Measurements from ENCODE around the gene FAM184B. TPM values are rescaled to one million over a fixed set of nuclear protein-coding genes. Genes with fewer than 3 reads are reported as not detected.
"Not testable (repeated sequence)": the region's sequence is repeated elsewhere in the genome, so short reads cannot be mapped to it uniquely, and the experiment has no call there.

Gene FAM184B
- polyA plus RNA-seq, 3 donors = 0.40 to 0.61 (median 0.42) TPM

DNA sequence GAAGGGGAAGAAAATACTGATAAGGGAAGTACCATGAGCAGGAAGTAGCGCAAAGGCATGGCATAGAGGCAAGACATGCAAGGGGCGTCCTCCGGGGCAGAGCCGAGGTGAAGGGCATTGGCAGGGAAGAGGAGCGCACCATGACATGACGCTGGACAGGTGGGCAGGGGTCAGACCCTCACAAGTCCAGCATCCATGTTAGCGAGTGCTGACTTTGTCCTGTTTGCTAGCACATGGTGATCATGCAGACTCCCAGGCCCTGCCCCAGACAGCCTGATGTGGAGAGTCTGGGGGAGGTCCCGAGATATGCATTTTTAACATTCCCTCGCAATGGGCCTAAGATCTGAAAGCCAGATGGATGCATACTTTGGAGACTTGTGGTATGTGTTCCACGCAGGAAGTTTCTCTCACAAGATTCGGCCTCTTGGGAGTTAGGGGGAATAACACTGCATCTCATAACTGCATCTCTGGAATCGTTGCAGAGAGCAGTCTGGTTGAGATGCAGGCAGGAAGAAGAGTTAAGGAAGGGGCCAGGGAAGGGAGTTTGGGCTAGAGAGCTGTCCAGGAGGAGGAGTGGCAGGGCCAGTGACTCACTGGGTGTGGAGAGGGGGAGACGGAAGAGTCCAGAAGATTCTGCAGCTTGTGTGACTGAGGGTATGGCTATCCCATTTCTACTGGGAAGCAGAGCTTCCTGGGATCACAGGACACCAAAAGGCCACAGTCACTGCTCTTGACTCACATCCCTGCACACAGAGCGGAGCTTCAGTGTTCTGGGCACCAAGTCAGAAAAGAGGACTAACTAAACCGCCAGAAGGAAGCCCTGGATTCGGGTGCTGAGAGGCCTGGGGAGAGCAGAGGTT lies 59.7 kb downstream of the FAM184B start:
- no peak for DNase-seq (ENCODE audit: low read depth in 3 of 3, low spot score in 2 of 3)

GRCh38 chr4:17719106-17719505 lies 62.3 kb downstream of the FAM184B start:
- DNase-seq (ENCODE audit: low read depth in 3 of 3, low spot score in 2 of 3) = no peak

DNA sequence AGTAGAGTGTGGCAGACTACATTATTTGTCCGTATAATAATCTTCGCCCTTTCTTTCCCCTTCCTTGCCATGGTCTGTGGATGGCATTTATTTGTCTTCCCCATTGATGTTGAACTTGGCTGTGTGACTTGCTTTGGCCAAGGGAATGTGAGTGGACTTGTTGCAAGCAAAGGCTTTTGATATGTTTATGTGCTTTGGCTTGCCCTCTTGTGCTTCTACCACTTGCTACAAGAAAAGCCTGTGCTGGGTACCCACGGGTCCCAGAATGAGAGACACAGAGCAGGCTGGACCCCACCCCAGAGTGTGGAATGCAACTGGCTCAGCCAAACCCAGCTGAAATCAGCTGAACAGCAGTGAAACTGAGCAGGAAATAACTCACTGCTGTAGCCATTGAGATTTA lies 63.0 kb downstream of the FAM184B start:
- DNase-seq (ENCODE audit: low read depth in 3 of 3, low spot score in 2 of 3) = no peak

DNA sequence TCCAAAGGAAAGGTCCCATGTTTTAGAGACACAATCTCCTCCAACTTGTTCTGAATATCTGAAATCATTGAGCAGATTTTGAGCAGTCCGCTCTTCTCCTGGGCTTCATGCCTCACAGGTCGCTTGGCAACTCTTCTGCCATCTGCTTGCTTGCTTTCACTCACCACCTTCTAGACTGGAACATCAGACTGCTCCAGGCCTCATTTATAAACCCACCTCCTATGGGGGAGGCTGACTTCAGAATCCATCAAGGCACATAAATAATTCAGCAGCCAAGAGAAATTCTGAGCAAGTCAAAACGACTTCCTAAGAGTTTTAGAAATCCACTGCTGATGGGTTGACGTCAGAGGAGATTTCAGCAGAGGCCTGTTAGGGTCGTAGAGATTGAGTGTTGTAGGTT lies 64.1 kb downstream of the FAM184B start:
- no peak for DNase-seq (ENCODE audit: low read depth in 3 of 3, low spot score in 2 of 3)

GRCh38 chr4:17715511-17715910 lies 65.9 kb downstream of the FAM184B start:
- DNase-seq (ENCODE audit: low read depth in 3 of 3, low spot score in 2 of 3) = no peak

DNA sequence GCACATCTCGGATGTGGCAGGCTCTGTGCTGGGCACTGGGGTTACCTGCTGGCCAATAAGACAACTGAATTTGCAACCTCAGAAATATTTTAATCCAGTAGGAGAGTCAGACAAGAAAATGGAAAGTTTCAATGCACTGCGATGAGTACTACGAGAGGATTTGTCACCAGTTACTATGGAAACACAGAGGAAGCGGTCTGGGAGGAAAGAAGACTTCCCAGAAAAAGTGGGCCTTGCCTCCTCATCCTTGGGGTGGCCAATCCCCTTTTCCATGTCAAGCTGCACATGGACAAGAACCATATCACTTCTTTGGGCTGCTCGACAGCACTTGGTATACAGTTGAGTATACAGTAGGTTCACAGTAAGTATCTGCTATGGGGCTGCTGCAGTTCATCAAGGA lies 67.6 kb downstream of the FAM184B start:
- DNase-seq (ENCODE audit: low read depth in 3 of 3, low spot score in 2 of 3) = no peak

- no peak for DNase-seq (ENCODE audit: low read depth in 3 of 3, low spot score in 2 of 3)
Observed at GRCh38 chr4:17712166-17712565, 69.3 kb downstream of the FAM184B start.

DNA sequence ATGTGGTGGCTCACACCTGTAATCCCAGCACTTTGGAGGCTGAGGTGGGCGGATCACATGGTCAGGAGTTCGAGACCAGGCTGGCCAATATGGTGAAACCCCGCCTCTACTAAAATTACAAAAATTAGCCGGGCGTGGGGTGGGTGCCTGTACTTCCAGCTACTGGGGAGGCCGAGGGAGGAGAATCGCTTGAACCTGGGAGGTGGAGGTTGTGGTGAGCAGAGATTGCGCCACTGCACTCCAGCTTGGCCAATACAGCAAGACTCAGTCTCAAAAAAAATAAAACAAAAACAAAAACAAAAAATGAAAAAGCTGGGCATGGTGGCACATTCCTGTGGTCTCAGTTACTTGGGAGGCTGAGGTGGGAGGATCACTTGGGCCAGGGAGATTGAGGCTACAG lies 70.2 kb downstream of the FAM184B start:
- not testable (repeated sequence) for DNase-seq (ENCODE audit: low read depth in 3 of 3, low spot score in 2 of 3)

GRCh38 chr4:17709763-17710068 lies 71.7 kb downstream of the FAM184B start:
- no peak for DNase-seq (ENCODE audit: low read depth in 3 of 3, low spot score in 2 of 3)

- no peak for DNase-seq (ENCODE audit: low read depth in 3 of 3, low spot score in 2 of 3)
Observed at GRCh38 chr4:17708992-17709762, 72.2 kb downstream of the FAM184B start.

GRCh38 chr4:17707671-17708070 lies 73.8 kb downstream of the FAM184B start:
- no peak for DNase-seq (ENCODE audit: low read depth in 3 of 3, low spot score in 2 of 3)

DNA sequence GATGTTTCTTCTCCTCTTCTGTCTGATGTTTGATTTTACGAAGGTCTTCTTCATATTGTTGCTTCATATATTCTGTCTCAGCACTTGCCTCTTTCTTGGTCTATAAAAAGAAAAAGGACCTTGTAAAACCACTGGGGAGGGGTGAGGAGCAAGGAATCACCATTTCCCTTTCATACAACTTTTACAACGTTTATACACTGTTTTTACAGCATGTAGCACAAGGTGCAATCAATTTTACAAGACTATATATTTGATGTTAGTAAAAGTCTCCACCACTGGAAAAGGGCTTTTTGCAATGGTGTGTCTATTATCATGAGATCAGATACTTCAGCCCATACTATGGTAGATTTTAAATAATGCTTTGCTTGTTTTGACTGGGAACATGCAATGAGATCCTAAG lies 76.3 kb downstream of the FAM184B start:
- no peak for DNase-seq (ENCODE audit: low read depth in 3 of 3, low spot score in 2 of 3)

- no peak for DNase-seq (ENCODE audit: low read depth in 3 of 3, low spot score in 2 of 3)
Observed at GRCh38 chr4:17704020-17704650, 77.3 kb downstream of the FAM184B start.

- no peak for DNase-seq (ENCODE audit: low read depth in 3 of 3, low spot score in 2 of 3)
Observed at GRCh38 chr4:17702641-17703040, 78.8 kb downstream of the FAM184B start.

DNA sequence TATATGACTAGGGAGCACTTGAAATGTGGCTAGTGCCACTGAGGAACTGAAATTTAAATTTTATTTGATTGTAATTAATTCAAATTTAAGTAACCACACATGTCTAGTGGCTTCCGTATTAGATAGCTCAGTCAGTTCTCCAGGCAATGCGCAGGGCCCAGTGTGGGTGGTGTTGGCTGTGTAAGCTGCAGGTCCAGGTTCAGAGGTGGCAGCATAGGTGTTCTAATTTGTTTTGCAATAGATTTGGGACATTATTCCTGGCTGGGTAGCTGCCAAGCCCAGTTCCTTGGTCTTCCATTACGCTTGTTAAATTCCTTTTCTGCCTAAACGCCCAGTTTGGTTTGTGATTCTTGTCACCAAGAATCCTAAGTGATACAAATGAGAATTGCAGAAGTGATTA lies 79.5 kb downstream of the FAM184B start:
- DNase-seq (ENCODE audit: low read depth in 3 of 3, low spot score in 2 of 3) = no peak

DNA sequence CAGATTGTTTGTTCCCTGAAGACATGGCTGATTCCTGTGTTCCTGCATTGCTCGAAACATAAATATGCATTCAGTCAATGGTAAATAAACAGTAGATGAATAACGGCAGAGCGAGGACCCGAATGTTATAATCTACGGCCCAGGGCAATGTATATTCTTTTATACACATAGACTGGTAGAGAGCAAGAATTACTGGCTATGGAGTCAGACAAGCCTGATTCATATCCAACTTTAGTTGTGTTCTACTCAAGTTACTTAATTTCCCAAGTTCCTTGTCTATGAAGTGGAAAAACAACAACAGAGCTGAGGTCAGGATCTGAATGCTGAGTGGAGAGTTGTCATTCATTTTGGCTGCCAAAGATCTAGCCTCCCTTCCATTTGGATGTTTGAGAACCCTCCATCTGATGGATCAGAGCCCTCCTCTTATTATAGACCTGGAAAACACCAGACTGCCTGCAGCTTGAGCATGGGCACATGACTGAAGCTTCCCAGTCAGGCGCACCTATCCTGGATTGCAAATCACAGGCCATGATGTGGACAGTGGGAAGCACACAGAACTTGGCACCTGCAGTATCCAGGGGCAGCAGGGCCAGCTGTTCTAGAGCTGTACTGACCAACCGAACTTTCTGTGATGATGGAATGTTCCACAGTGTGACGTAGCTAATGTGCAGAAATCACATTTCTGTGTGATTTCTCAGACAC lies 80.1 kb downstream of the FAM184B start:
- DNase-seq (ENCODE audit: low read depth in 3 of 3, low spot score in 2 of 3) = no peak

GRCh38 chr4:17699380-17699779 lies 82.0 kb downstream of the FAM184B start:
- DNase-seq (ENCODE audit: low read depth in 3 of 3, low spot score in 2 of 3) = no peak

DNA sequence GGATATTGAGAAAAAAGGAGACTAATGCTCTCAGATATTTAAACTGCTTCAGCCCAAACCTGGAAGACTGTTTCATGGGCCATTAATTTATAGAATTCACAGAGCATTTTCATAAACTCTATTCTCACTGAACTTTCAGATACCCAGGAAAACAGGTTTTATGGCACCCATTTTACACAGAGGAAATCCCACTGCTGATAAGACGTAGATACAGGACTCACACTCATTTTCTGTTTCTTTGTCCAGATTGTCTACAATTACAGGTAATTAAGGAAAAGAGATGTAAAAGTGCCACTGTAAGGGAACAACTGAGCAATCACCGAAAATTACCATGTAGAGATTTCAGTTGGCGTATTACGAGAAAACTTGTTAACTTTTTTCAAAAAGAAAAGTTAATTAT lies 83.3 kb downstream of the FAM184B start:
- no peak for DNase-seq (ENCODE audit: low read depth in 3 of 3, low spot score in 2 of 3)

DNA sequence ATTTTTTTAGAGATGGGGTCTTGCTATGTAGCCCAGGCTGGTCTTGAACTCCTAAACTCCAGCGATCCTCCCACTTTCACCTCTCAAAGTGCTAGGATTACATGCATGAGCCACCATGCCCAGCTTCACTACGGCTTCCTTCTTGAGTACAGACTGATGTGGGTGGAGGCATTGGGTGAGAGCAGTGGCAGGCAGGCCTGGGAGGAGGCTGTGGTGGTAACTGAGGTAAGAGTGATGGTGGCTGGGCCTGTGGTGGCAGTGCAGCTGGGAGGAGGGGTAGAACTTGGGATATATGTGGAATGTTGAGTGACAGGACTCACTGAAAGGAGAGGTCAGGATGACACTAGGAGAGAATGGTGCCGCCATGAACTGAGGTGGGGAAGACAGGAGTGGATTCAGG lies 86.1 kb downstream of the FAM184B start:
- DNase-seq (ENCODE audit: low read depth in 3 of 3, low spot score in 2 of 3) = no peak

DNA sequence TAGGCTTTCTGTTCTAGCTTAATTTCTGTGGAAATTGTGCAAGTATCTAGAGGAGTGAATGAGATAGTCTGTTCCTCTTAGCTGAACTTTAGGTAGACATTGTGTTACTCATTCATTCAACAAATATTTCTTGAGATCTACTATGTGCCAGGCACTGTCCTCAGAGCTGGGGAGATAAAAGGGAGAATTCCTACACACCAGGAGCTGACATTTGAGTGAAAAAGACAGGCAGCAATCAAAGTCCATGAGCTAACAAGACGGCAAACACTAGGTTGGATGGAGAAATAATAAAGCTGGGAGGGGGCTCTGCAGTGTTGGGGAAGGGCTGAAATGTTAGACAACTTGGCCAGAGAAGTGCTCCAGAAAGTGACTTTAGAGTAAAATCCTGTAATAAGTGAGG lies 86.9 kb downstream of the FAM184B start:
- no peak for DNase-seq (ENCODE audit: low read depth in 3 of 3, low spot score in 2 of 3)

DNA sequence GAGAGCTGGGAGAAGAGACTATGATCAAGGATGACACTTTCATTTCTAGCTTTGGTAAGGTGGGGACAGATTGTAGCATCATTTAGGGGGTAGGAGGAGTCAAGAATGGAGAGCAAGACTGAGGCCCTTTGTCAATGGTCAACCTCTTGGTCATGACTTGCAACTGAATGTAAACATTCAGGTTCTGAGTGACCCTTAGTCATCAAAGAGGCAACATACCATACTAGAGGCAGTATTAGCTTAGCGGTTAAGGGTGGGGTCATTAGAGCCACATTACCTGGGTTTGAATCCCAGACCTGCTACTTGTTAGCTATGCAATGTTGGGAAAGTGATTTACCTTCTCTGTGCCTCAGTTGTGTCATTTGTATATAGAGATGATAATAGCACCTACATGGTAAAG lies 90.5 kb downstream of the FAM184B start:
- no peak for DNase-seq (ENCODE audit: low read depth in 3 of 3, low spot score in 2 of 3)

All from right renal cortex interstitium (tissue), 3 donors.